ENCODE data around the gene KIF26A.
"Not testable (repeated sequence)": the region's sequence is repeated elsewhere in the genome, so short reads cannot be mapped to it uniquely, and the experiment has no call there.

KIF26A gene

GRCh38 chr14:104200106-104200505 is 61.7 kb downstream of the KIF26A start:
- DNase-seq (ENCODE audit: low read depth, low spot score), result no peak
- H3K27ac ChIP-seq, result no peak overlapping the region

- H3K27ac ChIP-seq, result no peak overlapping the region
- no peak for DNase-seq (ENCODE audit: low read depth, low spot score)
These were observed 62.2 kb downstream of the KIF26A start for GRCh38 chr14:104200591-104200990.

- no peak overlapping the region for H3K27ac ChIP-seq
- no peak for DNase-seq (ENCODE audit: low read depth, low spot score)
These were observed 62.7 kb downstream of the KIF26A start for GRCh38 chr14:104201063-104201462.

- no peak for DNase-seq (ENCODE audit: low read depth, low spot score)
- H3K27ac ChIP-seq, result no peak overlapping the region
These were observed 63.1 kb downstream of the KIF26A start for GRCh38 chr14:104201496-104201895.

- no peak for DNase-seq (ENCODE audit: low read depth, low spot score)
- H3K27ac ChIP-seq, result no peak overlapping the region
These were observed 64.1 kb downstream of the KIF26A start for GRCh38 chr14:104202259-104203070.

GRCh38 chr14:104203071-104203425 is 64.7 kb downstream of the KIF26A start:
- no peak overlapping the region for H3K27ac ChIP-seq
- no peak for DNase-seq (ENCODE audit: low read depth, low spot score)

GRCh38 chr14:104204660-104205149 is 66.3 kb downstream of the KIF26A start:
- no peak for DNase-seq (ENCODE audit: low read depth, low spot score)
- no peak overlapping the region for H3K27ac ChIP-seq

- H3K27ac ChIP-seq, result no peak overlapping the region
- no peak for DNase-seq (ENCODE audit: low read depth, low spot score)
These were observed 67.4 kb downstream of the KIF26A start for GRCh38 chr14:104205781-104206180.

GRCh38 chr14:104206281-104206904 is 68.0 kb downstream of the KIF26A start:
- H3K27ac ChIP-seq, result no peak overlapping the region
- DNase-seq (ENCODE audit: low read depth, low spot score), result no peak

- no peak for DNase-seq (ENCODE audit: low read depth, low spot score)
- H3K27ac ChIP-seq, result no peak overlapping the region
These were observed 69.0 kb downstream of the KIF26A start for GRCh38 chr14:104207142-104208014.

- not testable (repeated sequence) for H3K27ac ChIP-seq; DNase-seq (ENCODE audit: low read depth, low spot score)
These were observed 69.6 kb downstream of the KIF26A start for GRCh38 chr14:104208015-104208295.

GRCh38 chr14:104208331-104208730 is 69.9 kb downstream of the KIF26A start:
- not testable (repeated sequence) for H3K27ac ChIP-seq; DNase-seq (ENCODE audit: low read depth, low spot score)

GRCh38 chr14:104209071-104209470 is 70.7 kb downstream of the KIF26A start:
- DNase-seq (ENCODE audit: low read depth, low spot score), result not testable (repeated sequence)

GRCh38 chr14:104209985-104210816 is 71.8 kb downstream of the KIF26A start:
- DNase-seq (ENCODE audit: low read depth, low spot score), result no peak
- H3K27ac ChIP-seq, result no peak overlapping the region

More at GRCh38 chr14:104209071-104209470, 70.7 kb downstream of the KIF26A start:
- not testable (repeated sequence) for H3K27ac ChIP-seq

- no peak for DNase-seq (ENCODE audit: low read depth, low spot score)
- H3K27ac ChIP-seq, result no peak overlapping the region
These were observed 72.4 kb downstream of the KIF26A start for GRCh38 chr14:104210817-104211195.

GRCh38 chr14:104211215-104211614 is 72.8 kb downstream of the KIF26A start:
- no peak for DNase-seq (ENCODE audit: low read depth, low spot score)

GRCh38 chr14:104211741-104212140 is 73.4 kb downstream of the KIF26A start:
- H3K27ac ChIP-seq, result no peak overlapping the region
- no peak for DNase-seq (ENCODE audit: low read depth, low spot score)

More at GRCh38 chr14:104211215-104211614, 72.8 kb downstream of the KIF26A start:
- H3K27ac ChIP-seq, result no peak overlapping the region

GRCh38 chr14:104212206-104213095 is 74.1 kb downstream of the KIF26A start:
- DNase-seq (ENCODE audit: low read depth, low spot score), result no peak
- H3K27ac ChIP-seq, result no peak overlapping the region

Measured in epithelial cell of prostate (primary cell).